Endothelial cell (in vitro differentiated cells): Measurements from ENCODE around the gene DHX35. TPM values are rescaled to one million over a fixed set of nuclear protein-coding genes. Genes with fewer than 3 reads are reported as not detected.

ENCODE experiments used
- DNase-seq: peaks from one replicate; pipeline ENCODE4 v3.0.0; 2021; ENCODE audit warnings: low spot score
- H3K27ac Mint-ChIP-seq: one replicate; pipeline ENCODE4 v1.8.0; 2021; ENCODE audit warnings: mixed read lengths, inconsistent platforms; ENCODE audit not compliant: unreplicated experiment
- H3K27me3 Mint-ChIP-seq: one replicate; pipeline ENCODE4 v1.8.0; 2021; ENCODE audit warnings: mild to moderate bottlenecking, moderate library complexity, mixed read lengths, inconsistent platforms; ENCODE audit not compliant: unreplicated experiment
- H3K36me3 Mint-ChIP-seq: one replicate; pipeline ENCODE4 v1.8.0; 2021; ENCODE audit warnings: mild to moderate bottlenecking, low read depth, mixed read lengths, inconsistent platforms; ENCODE audit not compliant: unreplicated experiment
- H3K4me1 Mint-ChIP-seq: one replicate; pipeline ENCODE4 v1.8.0; 2021; ENCODE audit warnings: mild to moderate bottlenecking, mixed read lengths, inconsistent platforms; ENCODE audit not compliant: unreplicated experiment
- H3K4me3 Mint-ChIP-seq: one replicate; pipeline ENCODE4 v1.8.0; 2021; ENCODE audit warnings: mild to moderate bottlenecking, mixed read lengths, inconsistent platforms; ENCODE audit not compliant: unreplicated experiment
- H3K9me3 Mint-ChIP-seq: one replicate; pipeline ENCODE4 v1.8.0; 2021; ENCODE audit warnings: mixed read lengths, inconsistent platforms; ENCODE audit not compliant: unreplicated experiment
- long read RNA-seq: library from polyadenylated mRNA; unstranded; transcript quantifications from one replicate; pipeline ENCODE4 v2.0.0, GENCODE V29; 2020; ENCODE audit not compliant: unreplicated experiment
- total RNA-seq: library from RNA; stranded (reverse); fragmentation: NEBNext Ultra II Directional; extraction: Animal tissue kit (Norgen Biotek cat#: 25700); gene quantifications from one replicate; pipeline ENCODE4 v1.2.1, GENCODE V29; 2021; ENCODE audit not compliant: unreplicated experiment
- TF ChIP-seq, protein P1 (sequence below): fragments of 200-600 bp; sonication (generic); IDR thresholded peaks from one replicate; pipeline ENCODE4 v1.5.0; 2021; ENCODE audit warnings: antibody characterized with exemption; ENCODE audit not compliant: unreplicated experiment

Gene DHX35, protein sequence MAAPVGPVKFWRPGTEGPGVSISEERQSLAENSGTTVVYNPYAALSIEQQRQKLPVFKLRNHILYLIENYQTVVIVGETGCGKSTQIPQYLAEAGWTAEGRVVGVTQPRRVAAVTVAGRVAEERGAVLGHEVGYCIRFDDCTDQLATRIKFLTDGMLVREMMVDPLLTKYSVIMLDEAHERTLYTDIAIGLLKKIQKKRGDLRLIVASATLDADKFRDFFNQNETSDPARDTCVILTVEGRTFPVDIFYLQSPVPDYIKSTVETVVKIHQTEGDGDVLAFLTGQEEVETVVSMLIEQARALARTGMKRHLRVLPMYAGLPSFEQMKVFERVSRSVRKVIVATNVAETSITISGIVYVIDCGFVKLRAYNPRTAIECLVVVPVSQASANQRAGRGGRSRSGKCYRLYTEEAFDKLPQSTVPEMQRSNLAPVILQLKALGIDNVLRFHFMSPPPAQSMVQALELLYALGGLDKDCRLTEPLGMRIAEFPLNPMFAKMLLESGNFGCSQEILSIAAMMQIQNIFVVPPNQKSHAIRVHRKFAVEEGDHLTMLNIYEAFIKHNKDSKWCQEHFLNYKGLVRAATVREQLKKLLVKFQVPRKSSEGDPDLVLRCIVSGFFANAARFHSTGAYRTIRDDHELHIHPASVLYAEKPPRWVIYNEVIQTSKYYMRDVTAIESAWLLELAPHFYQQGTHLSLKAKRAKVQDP
- 10.5 TPM for total RNA-seq
- long read RNA-seq, partial matches to known transcripts: 4 of 6 reads
- long read RNA-seq, other reads (novel, unspliced or antisense): 0 of 6 reads

DNA sequence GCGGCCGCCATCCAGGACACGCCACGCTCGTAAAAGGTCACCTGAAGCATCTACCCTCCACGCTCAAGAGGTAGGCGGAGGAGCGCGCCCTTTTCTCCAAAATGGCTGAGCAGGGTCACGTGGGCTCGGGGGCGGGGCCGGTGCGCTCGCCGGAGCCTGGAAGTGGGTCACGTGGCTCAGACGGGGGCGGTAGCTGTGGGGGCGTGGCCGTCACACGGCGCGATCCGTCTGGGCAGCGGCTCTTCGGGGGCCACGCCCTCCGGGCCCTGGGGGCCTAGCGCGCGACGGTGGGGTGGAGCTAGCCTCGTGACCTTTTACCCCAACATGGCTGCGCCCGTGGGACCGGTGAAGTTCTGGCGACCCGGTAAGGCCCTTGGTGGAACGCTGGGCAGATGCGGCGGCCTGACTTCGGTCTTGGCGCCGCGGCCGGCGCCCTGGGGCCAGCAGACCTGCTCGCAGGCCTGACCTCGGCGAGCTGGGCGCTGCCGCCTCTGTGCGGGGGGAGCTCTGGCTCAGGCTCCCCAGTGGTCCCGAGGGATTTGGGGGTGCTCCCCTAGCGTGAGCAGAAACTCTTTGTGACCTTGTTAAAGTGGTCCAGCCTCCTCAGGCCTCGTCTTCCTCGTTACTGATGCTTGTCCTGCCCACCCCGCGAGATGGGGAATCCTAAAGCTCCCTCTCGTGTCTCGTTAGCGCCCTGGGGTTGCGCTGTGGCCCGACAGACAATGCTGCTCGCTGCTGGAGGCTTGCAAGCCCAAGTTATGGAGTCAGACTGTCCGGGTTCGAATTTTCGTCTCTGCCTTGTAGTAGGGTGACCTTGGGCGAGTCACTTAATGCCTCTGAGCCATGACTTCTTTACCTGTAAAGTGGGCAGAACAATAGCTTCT, at the start of gene DHX35:
Gene DHX35 (plus strand): TSS at position 301 of the 884 bp plus-strand sequence. CDS start 24 bp downstream, at position 325.
- peak; percentile 98 for DNase-seq
- Mint-ChIP-seq H3K4me1 (peaks cover 28% of the 10 kb centered on the region), H3K27me3 (peaks cover 4% of the 10 kb centered on the region), H3K27ac (peak within 1 kb of the TSS; percentile 79), H3K36me3 (peaks cover 4% of the 10 kb centered on the region), H3K4me3 (peak within 1 kb of the TSS; percentile 94), H3K9me3 (no peaks in the 10 kb centered on the region)
- TF ChIP-seq, protein P1, sequence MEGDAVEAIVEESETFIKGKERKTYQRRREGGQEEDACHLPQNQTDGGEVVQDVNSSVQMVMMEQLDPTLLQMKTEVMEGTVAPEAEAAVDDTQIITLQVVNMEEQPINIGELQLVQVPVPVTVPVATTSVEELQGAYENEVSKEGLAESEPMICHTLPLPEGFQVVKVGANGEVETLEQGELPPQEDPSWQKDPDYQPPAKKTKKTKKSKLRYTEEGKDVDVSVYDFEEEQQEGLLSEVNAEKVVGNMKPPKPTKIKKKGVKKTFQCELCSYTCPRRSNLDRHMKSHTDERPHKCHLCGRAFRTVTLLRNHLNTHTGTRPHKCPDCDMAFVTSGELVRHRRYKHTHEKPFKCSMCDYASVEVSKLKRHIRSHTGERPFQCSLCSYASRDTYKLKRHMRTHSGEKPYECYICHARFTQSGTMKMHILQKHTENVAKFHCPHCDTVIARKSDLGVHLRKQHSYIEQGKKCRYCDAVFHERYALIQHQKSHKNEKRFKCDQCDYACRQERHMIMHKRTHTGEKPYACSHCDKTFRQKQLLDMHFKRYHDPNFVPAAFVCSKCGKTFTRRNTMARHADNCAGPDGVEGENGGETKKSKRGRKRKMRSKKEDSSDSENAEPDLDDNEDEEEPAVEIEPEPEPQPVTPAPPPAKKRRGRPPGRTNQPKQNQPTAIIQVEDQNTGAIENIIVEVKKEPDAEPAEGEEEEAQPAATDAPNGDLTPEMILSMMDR: no peak

DNA sequence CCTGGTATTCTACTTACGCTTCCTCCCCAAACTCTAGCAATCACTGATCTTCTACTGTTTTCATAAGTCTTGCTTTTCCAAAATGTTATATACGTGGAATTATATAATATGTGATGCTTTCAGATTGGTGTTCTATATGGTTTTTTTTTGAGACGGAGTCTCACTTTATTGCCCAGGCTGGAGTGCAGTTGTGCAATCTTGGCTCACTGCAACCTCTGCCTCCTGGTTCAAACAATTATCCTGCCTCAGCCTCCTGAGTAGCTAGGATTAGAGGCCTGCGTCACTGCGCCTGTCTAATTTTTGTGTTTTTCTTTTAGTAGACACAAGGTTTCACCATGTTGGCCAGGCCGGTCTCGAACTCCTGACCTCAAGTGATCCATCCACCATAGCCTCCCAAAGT, 46.8 kb upstream of the DHX35 start:
- peaks cover 10% of the 10 kb centered on the region for H3K27me3 Mint-ChIP-seq
- TF ChIP-seq, protein P1: no peak
- no peaks in the 10 kb centered on the region for H3K4me1 Mint-ChIP-seq
- H3K27ac Mint-ChIP-seq: no peak overlapping the region
- DNase-seq: no peak
- H3K9me3 Mint-ChIP-seq: no peaks in the 10 kb centered on the region
- no peak overlapping the region for H3K4me3 Mint-ChIP-seq
- H3K36me3 Mint-ChIP-seq: peaks cover 12% of the 10 kb centered on the region

DNA sequence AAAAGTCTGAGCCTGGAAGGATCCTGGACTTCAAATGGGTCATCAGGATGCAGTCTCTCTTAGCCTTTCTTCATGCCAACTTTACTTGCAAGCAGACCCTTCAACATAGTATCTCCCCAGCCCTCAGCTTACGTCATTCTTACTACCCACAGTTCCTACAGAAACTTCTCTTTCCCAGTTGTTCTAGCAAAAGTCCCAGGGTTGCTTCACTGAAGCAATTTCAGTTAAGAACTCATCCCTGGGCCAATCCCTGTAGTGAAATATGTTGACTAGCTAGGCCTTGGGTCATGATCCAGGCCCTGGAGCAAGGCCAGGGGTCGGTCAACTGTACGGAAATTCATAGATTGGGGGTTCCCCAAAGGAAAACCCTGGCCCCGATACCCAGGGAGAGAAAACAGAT, 44.5 kb upstream of the DHX35 start:
- H3K4me1 Mint-ChIP-seq: no peaks in the 10 kb centered on the region
- no peak overlapping the region for H3K4me3 Mint-ChIP-seq
- H3K27me3 Mint-ChIP-seq: peaks cover 10% of the 10 kb centered on the region
- H3K27ac Mint-ChIP-seq: no peak overlapping the region
- TF ChIP-seq, protein P1: no peak
- no peaks in the 10 kb centered on the region for H3K9me3 Mint-ChIP-seq
- no peak for DNase-seq
- peaks cover 12% of the 10 kb centered on the region for H3K36me3 Mint-ChIP-seq

DNA sequence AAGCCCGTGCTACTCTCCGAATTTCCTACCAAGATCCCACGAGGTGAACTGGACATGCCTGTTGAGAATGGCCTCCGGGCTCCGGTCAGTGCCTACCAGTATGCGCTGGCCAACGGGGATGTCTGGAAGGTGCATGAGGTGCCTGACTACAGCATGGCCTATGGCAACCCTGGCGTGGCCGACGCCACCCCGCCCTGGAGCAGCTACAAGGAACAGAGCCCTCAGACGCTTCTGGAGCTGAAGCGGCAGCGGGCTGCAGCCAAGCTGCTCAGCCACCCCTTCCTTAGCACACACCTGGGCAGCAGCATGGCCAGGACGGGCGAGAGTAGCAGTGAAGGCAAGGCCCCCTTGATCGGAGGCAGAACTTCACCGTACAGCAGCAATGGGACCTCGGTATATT, 44.0 kb upstream of the DHX35 start:
- TF ChIP-seq, protein P1: no peak
- Mint-ChIP-seq H3K27me3 (peaks cover 10% of the 10 kb centered on the region), H3K4me3 (no peak overlapping the region), H3K4me1 (no peaks in the 10 kb centered on the region), H3K27ac (no peak overlapping the region), H3K36me3 (peaks cover 12% of the 10 kb centered on the region), H3K9me3 (no peaks in the 10 kb centered on the region)
- DNase-seq: no peak
